GM06990 (cell line): ENCODE data around the gene PLCL1.

Experiments used
- DNase-seq: peaks from one replicate; pipeline ENCODE4 v3.0.0-alpha.2; 2011; ENCODE audit not compliant: insufficient read length; ENCODE audit errors: extremely low read depth
- H3K27me3 ChIP-seq: replicated peaks from 2 replicates; pipeline ENCODE4 v1.6.0; 2011; ENCODE audit warnings: low read length; ENCODE audit not compliant: control insufficient read depth, insufficient read depth
- H3K36me3 ChIP-seq: 2 replicates; pipeline ENCODE4 v1.5.1; 2011; ENCODE audit warnings: low read length; ENCODE audit not compliant: control insufficient read depth, insufficient read depth
- H3K4me3 ChIP-seq: replicated peaks from 2 replicates; pipeline ENCODE4 v1.5.1; 2011; ENCODE audit warnings: low read depth, mild to moderate bottlenecking, control low read depth, low read length
- CTCF ChIP-seq: IDR thresholded peaks from 2 replicates; pipeline ENCODE4 v1.5.1; 2011; ENCODE audit warnings: low read length, control low read depth, mild to moderate bottlenecking, inconsistent platforms; ENCODE audit not compliant: insufficient read depth, poor library complexity, severe bottlenecking

Gene PLCL1

DNA sequence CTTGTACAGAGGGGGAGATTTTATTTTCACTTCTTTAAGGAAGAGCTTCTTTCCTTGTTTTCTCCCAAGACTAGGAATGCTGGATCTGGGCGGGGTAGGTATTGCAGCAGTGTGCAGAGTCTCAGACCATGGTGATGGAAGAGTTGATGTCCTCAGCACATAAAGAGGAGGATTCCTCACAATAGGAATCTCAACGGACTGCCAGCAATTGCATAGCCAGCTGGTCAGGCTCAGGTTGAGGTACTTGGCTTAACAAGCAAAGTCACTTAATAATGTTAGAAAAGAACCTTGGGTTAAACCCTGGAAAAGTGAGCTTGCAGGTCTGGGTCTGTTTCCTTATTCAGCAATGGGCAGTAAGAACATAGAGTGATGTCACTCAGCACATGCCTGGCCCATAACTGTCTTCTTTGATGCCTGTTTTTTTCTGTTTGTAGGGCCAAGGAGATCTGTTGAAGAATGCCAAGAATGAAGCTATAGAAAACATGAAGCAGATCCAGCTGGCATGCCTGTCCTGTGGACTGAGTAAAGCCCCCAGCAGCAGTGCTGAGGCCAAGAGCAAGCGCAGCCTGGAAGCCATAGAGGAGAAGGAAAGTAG is 342.1 kb downstream of the PLCL1 start:
- Histone ChIP-seq H3K4me3 (no peak overlapping the region), H3K27me3 (no peaks in the 10 kb centered on the region), H3K36me3 (no peaks in the 10 kb centered on the region)
- TF ChIP-seq CTCF = no peak
- DNase-seq = no peak

DNA sequence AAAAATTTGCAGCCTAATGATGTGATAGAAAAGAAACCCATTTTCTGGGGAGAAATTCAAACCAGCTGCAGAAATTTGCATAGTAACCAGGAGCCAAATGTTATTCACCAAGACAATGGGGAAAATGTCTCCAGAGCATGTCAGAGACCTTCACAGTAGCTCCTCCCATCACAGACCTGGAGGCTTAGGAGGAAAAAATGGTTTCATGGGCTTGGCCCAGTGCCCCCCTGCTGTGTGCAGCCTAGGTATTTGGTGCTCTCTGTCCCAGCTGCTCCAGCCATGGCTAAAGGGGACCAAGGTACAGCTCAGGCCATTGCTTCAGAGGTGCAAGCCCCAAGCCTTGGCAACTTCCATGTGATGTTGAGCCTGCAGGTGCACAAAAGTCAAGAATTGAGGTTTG is 352.9 kb downstream of the PLCL1 start:
- H3K27me3 ChIP-seq = no peaks in the 10 kb centered on the region
- TF ChIP-seq CTCF = no peak
- no peak for DNase-seq
- H3K36me3 ChIP-seq = no peaks in the 10 kb centered on the region
- no peak overlapping the region for H3K4me3 ChIP-seq

DNA sequence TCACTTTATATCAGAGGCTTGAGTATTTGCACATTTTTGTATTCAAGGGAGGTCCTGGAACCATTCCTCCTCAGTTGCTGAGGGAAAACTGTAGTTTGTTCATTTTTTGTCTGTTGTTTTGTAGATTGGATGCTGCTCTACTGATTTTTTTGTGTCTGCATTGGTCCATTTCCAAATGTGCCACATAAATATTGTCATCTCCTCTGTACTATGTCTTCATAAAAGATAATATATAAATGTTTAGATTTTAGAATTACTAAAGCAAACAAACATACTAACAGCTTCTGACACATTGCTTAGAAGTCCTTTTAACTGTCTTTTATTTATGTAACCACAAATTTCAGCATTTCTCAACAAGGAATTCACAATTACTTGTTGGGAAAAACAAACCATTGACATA is 356.8 kb downstream of the PLCL1 start:
- no peak for TF ChIP-seq CTCF
- H3K4me3 ChIP-seq = no peak overlapping the region
- H3K36me3 ChIP-seq = no peaks in the 10 kb centered on the region
- DNase-seq = no peak
- H3K27me3 ChIP-seq = no peaks in the 10 kb centered on the region; the same call in 1 of the 2 replicates

GRCh38 chr2:198162276-198162675 is 357.9 kb downstream of the PLCL1 start:
- H3K27me3 ChIP-seq = no peaks in the 10 kb centered on the region; the same call in 1 of the 2 replicates
- no peak for DNase-seq
- H3K4me3 ChIP-seq = no peak overlapping the region
- TF ChIP-seq CTCF = no peak
- no peaks in the 10 kb centered on the region for H3K36me3 ChIP-seq

GRCh38 chr2:198164843-198165242 is 360.4 kb downstream of the PLCL1 start:
- Histone ChIP-seq H3K36me3 (no peaks in the 10 kb centered on the region), H3K4me3 (no peak overlapping the region), H3K27me3 (no peaks in the 10 kb centered on the region; the same call in none of the 2 replicates)
- DNase-seq = no peak
- TF ChIP-seq CTCF = no peak

GRCh38 chr2:198165289-198165688 is 360.9 kb downstream of the PLCL1 start:
- Histone ChIP-seq H3K27me3 (no peaks in the 10 kb centered on the region; the same call in none of the 2 replicates), H3K36me3 (no peaks in the 10 kb centered on the region), H3K4me3 (no peak overlapping the region)
- no peak for TF ChIP-seq CTCF
- no peak for DNase-seq
